Hepatocyte (in vitro differentiated cells): ENCODE data around the gene TROAP. TPM values are rescaled to one million over a fixed set of nuclear protein-coding genes. Genes with fewer than 3 reads are reported as not detected.

ENCODE experiments used
- DNase-seq: peaks from one replicate; pipeline ENCODE4 v3.0.0-alpha.2; 2016; ENCODE audit warnings: low spot score
- H2AFZ ChIP-seq: fragments of 200-600 bp; sonication (generic); 2 replicates; pipeline ENCODE4 v1.6.0; 2016; ENCODE audit warnings: antibody characterized with exemption, mild to moderate bottlenecking
- H3K27ac ChIP-seq: fragments of 200-600 bp; sonication (generic); 2 replicates; pipeline ENCODE4 v1.5.1; 2016; ENCODE audit warnings: mild to moderate bottlenecking
- H3K27me3 ChIP-seq: fragments of 200-600 bp; sonication (generic); 2 replicates; pipeline ENCODE4 v1.6.1; 2016
- H3K36me3 ChIP-seq: fragments of 200-600 bp; sonication (generic); replicated peaks from 2 replicates; pipeline ENCODE4 v1.5.1; 2016; ENCODE audit warnings: low read depth; ENCODE audit not compliant: insufficient read depth
- H3K4me1 ChIP-seq: fragments of 200-600 bp; sonication (generic); 2 replicates; pipeline ENCODE4 v1.5.1; 2016; ENCODE audit warnings: mild to moderate bottlenecking, moderate library complexity; ENCODE audit not compliant: insufficient read depth
- H3K4me2 ChIP-seq: fragments of 200-600 bp; sonication (generic); 2 replicates; pipeline ENCODE4 v1.6.0; 2016
- H3K4me3 ChIP-seq: fragments of 200-600 bp; sonication (generic); 2 replicates; pipeline ENCODE4 v1.5.1; 2016; ENCODE audit warnings: mild to moderate bottlenecking
- H3K79me2 ChIP-seq: fragments of 200-600 bp; sonication (generic); 2 replicates; pipeline ENCODE4 v1.6.0; 2017; ENCODE audit warnings: mild to moderate bottlenecking
- H3K9me2 ChIP-seq: fragments of 200-600 bp; sonication (generic); replicated peaks from 2 replicates; pipeline ENCODE4 v1.6.0; 2017; ENCODE audit warnings: mild to moderate bottlenecking; ENCODE audit not compliant: insufficient read depth
- H3K9me3 ChIP-seq: fragments of 200-600 bp; sonication (generic); 2 replicates; pipeline ENCODE4 v1.5.1; 2016; ENCODE audit warnings: low read depth, mild to moderate bottlenecking
- H4K20me1 ChIP-seq: fragments of 200-600 bp; sonication (generic); 2 replicates; pipeline ENCODE4 v1.6.0; 2016; ENCODE audit warnings: mild to moderate bottlenecking; ENCODE audit not compliant: insufficient read depth, poor library complexity, severe bottlenecking
- EZH2 ChIP-seq: fragments of 200-600 bp; sonication (generic); IDR thresholded peaks from 2 replicates; pipeline ENCODE4 v1.6.1; 2016; ENCODE audit warnings: antibody characterized with exemption, mild to moderate bottlenecking, borderline replicate concordance
- EZH2phosphoT487 ChIP-seq: fragments of 200-600 bp; sonication (generic); IDR thresholded peaks from one replicate; pipeline ENCODE4 v1.6.1; 2018; ENCODE audit warnings: antibody characterized with exemption, mild to moderate bottlenecking, low read depth, moderate library complexity; ENCODE audit not compliant: unreplicated experiment, severe bottlenecking
- WGBS: methylation state at CpG from one replicate; pipeline ENCODE4 v1.1.6; 2016; ENCODE audit warnings: low lambda C conversion rate; ENCODE audit errors: missing lambda C conversion rate; 5-methylcytosine and 5-hydroxymethylcytosine counted together
- polyA plus RNA-seq: library from polyadenylated mRNA; unstranded; fragments of >200 nt; fragmentation: Nextera tagmentation; extraction: Ambion mirVana; gene quantifications from 2 replicates; pipeline ENCODE4 v1.2.1, GENCODE V29; 2016
- total RNA-seq: library from RNA; depleted of rRNA; stranded (reverse); fragments of >200 nt; gene quantifications from 2 replicates; pipeline ENCODE4 v1.2.3, GENCODE V29; 2014
- TF ChIP-seq, protein P1 (sequence below): fragments of 200-600 bp; sonication (generic); IDR thresholded peaks from 2 replicates; pipeline ENCODE4 v1.5.1; 2016; ENCODE audit warnings: antibody characterized with exemption, mild to moderate bottlenecking; ENCODE audit not compliant: poor library complexity

TROAP gene
- total and polyA plus RNA-seq, 2 experiments from 2014 or later = 3.4 to 8.0 TPM

DNA sequence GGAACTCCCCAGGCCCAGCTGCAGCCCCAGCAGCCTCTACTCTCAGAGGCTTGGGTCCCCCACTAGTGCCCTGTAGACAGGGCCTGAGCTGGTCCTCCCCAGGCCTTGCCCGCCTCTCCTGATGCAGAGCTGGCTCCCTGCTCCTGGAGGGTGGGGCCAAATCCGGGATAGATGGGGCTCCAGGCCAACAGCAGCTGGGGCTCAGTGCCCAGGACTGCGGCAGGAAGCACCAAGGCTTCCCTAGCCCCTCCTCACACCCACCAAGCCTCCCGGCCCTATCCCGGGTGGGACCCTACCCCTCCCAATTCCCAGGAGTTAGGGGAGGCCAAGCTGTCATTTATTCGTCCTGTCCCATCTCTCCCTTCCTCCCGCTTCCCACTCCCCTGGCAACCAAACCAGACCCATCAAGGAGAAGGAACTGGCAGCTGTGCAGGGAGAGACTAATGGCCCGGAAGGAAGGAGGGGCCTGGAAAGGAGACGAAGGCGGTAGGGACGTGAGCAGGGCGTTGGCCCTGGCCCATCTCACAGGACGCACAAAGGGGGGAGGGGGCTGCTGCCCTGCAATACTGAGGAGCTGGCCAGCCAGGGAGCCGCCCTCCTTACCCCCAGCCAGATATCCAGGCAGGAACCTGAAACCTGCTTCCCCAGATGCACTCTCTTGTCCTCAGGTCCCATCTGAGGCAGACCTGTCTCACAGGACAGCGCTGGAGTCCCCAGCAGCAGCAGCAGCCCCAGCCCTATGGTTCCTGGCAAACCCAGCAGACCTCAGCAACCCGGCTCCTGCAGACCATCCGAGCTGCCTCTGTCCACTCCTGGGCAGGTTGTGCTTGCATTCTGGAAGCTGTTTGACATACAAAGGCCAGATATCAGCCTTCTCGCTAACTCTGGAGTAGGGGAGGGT lies 29.7 kb upstream of the TROAP start:
- WGBS = 37% methylated on average over 18 of the region's 18 CpGs
- peaks cover 54% of the 10 kb centered on the region for H3K27me3 ChIP-seq
- DNase-seq = no peak

DNA sequence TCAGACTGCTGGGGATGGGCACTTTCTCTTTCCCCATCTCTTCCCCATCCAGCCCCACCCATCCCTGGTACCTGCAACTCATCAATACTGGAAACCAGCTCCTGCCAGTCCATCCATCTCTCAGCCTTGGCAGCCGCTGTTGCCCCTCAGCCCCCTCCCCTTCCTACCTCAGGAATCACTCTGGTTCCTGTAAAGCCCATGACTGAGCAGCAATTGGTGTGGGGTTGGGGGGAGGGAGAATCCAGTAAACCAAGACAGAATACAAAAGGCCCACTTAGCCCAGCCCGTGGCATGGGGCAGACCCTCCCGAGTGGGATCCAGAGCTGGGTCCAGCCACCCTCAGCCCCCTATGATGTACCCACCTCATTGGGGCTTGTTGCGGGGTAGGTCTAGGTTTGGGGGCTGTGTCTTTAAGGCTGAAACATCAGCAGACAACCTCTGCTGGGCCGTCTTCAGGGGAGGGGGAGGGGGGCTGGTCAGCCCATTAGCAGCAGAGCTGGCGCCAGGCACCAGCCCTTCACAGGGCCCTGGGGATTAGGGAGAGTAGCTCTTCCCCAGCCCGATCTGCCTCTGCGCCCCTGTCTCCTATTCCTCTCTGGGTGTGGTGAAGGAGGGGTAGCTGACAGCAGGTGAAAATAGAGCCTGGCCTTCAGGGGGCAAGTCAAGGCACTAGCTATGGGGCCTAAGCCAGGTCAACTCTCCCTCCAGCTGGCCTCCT lies 28.8 kb upstream of the TROAP start:
- TF ChIP-seq EZH2phosphoT487 = no peak
- TF ChIP-seq EZH2 = no peak
- TF ChIP-seq, protein P1, sequence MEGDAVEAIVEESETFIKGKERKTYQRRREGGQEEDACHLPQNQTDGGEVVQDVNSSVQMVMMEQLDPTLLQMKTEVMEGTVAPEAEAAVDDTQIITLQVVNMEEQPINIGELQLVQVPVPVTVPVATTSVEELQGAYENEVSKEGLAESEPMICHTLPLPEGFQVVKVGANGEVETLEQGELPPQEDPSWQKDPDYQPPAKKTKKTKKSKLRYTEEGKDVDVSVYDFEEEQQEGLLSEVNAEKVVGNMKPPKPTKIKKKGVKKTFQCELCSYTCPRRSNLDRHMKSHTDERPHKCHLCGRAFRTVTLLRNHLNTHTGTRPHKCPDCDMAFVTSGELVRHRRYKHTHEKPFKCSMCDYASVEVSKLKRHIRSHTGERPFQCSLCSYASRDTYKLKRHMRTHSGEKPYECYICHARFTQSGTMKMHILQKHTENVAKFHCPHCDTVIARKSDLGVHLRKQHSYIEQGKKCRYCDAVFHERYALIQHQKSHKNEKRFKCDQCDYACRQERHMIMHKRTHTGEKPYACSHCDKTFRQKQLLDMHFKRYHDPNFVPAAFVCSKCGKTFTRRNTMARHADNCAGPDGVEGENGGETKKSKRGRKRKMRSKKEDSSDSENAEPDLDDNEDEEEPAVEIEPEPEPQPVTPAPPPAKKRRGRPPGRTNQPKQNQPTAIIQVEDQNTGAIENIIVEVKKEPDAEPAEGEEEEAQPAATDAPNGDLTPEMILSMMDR = no peak
- H3K79me2 ChIP-seq = no peaks in the 10 kb centered on the region
- 61% methylated on average over 8 of the region's 8 CpGs for WGBS
- H4K20me1 ChIP-seq = no peaks in the 10 kb centered on the region
- no peak overlapping the region for H2AFZ ChIP-seq
- no peak overlapping the region for H3K27ac ChIP-seq
- no peaks in the 10 kb centered on the region for H3K9me3 ChIP-seq
- no peaks in the 10 kb centered on the region for H3K36me3 ChIP-seq
- no peak for DNase-seq
- no peaks in the 10 kb centered on the region for H3K9me2 ChIP-seq
- no peak overlapping the region for H3K4me3 ChIP-seq
- H3K27me3 ChIP-seq = peaks cover 63% of the 10 kb centered on the region
- peaks cover 15% of the 10 kb centered on the region for H3K4me1 ChIP-seq
- no peak overlapping the region for H3K4me2 ChIP-seq

More for the DNA sequence above, 29.7 kb upstream of the TROAP start:
- Histone ChIP-seq H3K9me2 (no peaks in the 10 kb centered on the region), H3K4me2 (peak overlapping the region; percentile 52), H3K36me3 (no peaks in the 10 kb centered on the region), H4K20me1 (no peaks in the 10 kb centered on the region), H3K9me3 (no peaks in the 10 kb centered on the region), H3K4me1 (peaks cover 15% of the 10 kb centered on the region), H2AFZ (no peak overlapping the region), H3K27ac (peak overlapping the region; percentile 23), H3K4me3 (no peak overlapping the region), H3K79me2 (no peaks in the 10 kb centered on the region)
- TF ChIP-seq, protein P1 = no peak
- TF ChIP-seq EZH2 (no peak), EZH2phosphoT487 (no peak)

DNA sequence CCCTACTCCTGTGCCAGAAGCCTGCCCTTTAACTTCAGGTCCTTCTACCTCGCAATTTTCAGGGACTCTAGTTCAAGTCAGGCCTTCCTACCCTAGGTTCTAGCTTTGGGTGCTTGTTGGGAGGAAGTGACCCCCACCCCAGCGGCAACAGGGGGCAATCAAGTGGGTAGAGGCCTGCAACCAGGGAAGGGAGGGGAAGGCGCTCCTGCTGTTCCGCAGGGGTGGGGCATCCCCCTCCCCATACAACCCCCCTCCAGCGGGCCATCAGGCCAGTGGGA lies 28.3 kb upstream of the TROAP start:
- 27% methylated on average over 4 of the region's 5 CpGs for WGBS
- H3K27me3 ChIP-seq = peaks cover 63% of the 10 kb centered on the region
- H3K27ac ChIP-seq = no peak overlapping the region
- no peaks in the 10 kb centered on the region for H3K9me3 ChIP-seq
- no peak overlapping the region for H3K4me3 ChIP-seq
- no peaks in the 10 kb centered on the region for H3K79me2 ChIP-seq
- peaks cover 15% of the 10 kb centered on the region for H3K4me1 ChIP-seq
- DNase-seq = no peak
- H2AFZ ChIP-seq = no peak overlapping the region
- no peaks in the 10 kb centered on the region for H3K36me3 ChIP-seq
- no peaks in the 10 kb centered on the region for H4K20me1 ChIP-seq
- H3K4me2 ChIP-seq = no peak overlapping the region
- H3K9me2 ChIP-seq = no peaks in the 10 kb centered on the region
- no peak for TF ChIP-seq EZH2phosphoT487
